HCT116 (cell line): ENCODE data around the gene UBE3B.

ENCODE experiments used
- CBX3 ChIP-seq: IDR thresholded peaks from 2 replicates; pipeline ENCODE4 v1.6.1; 2012; ENCODE audit warnings: low read depth
- ELF1 ChIP-seq: IDR thresholded peaks from 2 replicates; pipeline ENCODE4 v1.6.1; 2012; ENCODE audit warnings: low read depth, borderline replicate concordance
- EZH2 ChIP-seq: fragments of 200-600 bp; sonication (generic); IDR thresholded peaks from 2 replicates; pipeline ENCODE4 v1.6.1; 2017; ENCODE audit warnings: antibody characterized with exemption, mixed run types
- POLR2A ChIP-seq: IDR thresholded peaks from 2 replicates; pipeline ENCODE4 v1.7.0; 2011; ENCODE audit warnings: borderline replicate concordance; ENCODE audit not compliant: insufficient read depth, insufficient read length; ENCODE audit errors: extremely low read depth
- TF ChIP-seq, protein P1 (sequence below), 3 experiments: fragments of 200-600 bp in 1 of 3; sonication (generic) in 1 of 3; IDR thresholded peaks in 2 of 3; conservative IDR thresholded peaks in 1 of 3; 2 replicates each; pipeline ENCODE4 v1.5.1; 2012 to 2017; ENCODE audit warnings: low read depth in 2 of 3, low read length in 2 of 3, antibody characterized with exemption in 1 of 3, borderline replicate concordance in 1 of 3, control low read depth in 1 of 3, mild to moderate bottlenecking in 1 of 3, mixed read lengths in 1 of 3, mixed run types in 1 of 3, moderate library complexity in 1 of 3; ENCODE audit not compliant: insufficient read depth in 1 of 3
- TF ChIP-seq, protein P2 (sequence below): IDR thresholded peaks from 2 replicates; pipeline ENCODE4 v1.6.1; 2012
- TF ChIP-seq, protein P3 (sequence below): IDR thresholded peaks from 2 replicates; pipeline ENCODE4 v1.6.1; 2012; ENCODE audit warnings: low read depth
- TF ChIP-seq, protein P4 (sequence below): IDR thresholded peaks from 2 replicates; pipeline ENCODE4 v1.6.1; 2011; ENCODE audit warnings: mild to moderate bottlenecking, low read length, moderate library complexity; ENCODE audit not compliant: insufficient replicate concordance; ENCODE audit errors: extremely low read depth

DNA sequence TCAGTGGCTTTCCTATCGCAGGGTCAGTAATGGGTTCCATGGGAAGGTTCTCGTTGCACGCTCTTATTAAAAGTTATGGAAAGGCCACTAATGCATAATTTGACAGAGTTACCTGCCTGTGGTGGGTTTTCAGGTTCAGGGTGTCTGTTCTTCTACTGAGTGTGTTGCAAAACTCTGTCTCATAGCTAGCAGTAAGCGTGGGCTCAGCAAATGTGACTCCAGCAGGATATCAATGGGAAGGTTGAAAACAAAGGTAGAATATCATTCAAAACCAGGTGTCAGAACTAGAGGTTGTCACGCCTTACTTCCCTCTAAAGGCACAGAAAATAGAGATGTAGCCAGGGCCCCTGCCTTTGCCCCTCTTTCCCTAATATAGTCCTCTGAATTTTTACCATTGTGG, 24.9 kb downstream of the UBE3B start:
- no peak for TF ChIP-seq EZH2
- TF ChIP-seq, protein P1, sequence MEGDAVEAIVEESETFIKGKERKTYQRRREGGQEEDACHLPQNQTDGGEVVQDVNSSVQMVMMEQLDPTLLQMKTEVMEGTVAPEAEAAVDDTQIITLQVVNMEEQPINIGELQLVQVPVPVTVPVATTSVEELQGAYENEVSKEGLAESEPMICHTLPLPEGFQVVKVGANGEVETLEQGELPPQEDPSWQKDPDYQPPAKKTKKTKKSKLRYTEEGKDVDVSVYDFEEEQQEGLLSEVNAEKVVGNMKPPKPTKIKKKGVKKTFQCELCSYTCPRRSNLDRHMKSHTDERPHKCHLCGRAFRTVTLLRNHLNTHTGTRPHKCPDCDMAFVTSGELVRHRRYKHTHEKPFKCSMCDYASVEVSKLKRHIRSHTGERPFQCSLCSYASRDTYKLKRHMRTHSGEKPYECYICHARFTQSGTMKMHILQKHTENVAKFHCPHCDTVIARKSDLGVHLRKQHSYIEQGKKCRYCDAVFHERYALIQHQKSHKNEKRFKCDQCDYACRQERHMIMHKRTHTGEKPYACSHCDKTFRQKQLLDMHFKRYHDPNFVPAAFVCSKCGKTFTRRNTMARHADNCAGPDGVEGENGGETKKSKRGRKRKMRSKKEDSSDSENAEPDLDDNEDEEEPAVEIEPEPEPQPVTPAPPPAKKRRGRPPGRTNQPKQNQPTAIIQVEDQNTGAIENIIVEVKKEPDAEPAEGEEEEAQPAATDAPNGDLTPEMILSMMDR (IDR thresholded peaks at IDR 0.05 in 2 of 3, conservative IDR thresholded peaks at IDR 0.05 in 1 of 3; ENCODE audit: borderline replicate concordance in 1 of 3, insufficient read depth in 1 of 3, low read depth in 2 of 3, low read length in 2 of 3) = no peak
- TF ChIP-seq, protein P2, sequence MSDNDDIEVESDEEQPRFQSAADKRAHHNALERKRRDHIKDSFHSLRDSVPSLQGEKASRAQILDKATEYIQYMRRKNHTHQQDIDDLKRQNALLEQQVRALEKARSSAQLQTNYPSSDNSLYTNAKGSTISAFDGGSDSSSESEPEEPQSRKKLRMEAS = no peak
- no peak for TF ChIP-seq POLR2A
- TF ChIP-seq CBX3 = no peak
- TF ChIP-seq, protein P3, sequence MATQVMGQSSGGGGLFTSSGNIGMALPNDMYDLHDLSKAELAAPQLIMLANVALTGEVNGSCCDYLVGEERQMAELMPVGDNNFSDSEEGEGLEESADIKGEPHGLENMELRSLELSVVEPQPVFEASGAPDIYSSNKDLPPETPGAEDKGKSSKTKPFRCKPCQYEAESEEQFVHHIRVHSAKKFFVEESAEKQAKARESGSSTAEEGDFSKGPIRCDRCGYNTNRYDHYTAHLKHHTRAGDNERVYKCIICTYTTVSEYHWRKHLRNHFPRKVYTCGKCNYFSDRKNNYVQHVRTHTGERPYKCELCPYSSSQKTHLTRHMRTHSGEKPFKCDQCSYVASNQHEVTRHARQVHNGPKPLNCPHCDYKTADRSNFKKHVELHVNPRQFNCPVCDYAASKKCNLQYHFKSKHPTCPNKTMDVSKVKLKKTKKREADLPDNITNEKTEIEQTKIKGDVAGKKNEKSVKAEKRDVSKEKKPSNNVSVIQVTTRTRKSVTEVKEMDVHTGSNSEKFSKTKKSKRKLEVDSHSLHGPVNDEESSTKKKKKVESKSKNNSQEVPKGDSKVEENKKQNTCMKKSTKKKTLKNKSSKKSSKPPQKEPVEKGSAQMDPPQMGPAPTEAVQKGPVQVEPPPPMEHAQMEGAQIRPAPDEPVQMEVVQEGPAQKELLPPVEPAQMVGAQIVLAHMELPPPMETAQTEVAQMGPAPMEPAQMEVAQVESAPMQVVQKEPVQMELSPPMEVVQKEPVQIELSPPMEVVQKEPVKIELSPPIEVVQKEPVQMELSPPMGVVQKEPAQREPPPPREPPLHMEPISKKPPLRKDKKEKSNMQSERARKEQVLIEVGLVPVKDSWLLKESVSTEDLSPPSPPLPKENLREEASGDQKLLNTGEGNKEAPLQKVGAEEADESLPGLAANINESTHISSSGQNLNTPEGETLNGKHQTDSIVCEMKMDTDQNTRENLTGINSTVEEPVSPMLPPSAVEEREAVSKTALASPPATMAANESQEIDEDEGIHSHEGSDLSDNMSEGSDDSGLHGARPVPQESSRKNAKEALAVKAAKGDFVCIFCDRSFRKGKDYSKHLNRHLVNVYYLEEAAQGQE = no peak
- TF ChIP-seq ELF1 = no peak
- TF ChIP-seq, protein P4, sequence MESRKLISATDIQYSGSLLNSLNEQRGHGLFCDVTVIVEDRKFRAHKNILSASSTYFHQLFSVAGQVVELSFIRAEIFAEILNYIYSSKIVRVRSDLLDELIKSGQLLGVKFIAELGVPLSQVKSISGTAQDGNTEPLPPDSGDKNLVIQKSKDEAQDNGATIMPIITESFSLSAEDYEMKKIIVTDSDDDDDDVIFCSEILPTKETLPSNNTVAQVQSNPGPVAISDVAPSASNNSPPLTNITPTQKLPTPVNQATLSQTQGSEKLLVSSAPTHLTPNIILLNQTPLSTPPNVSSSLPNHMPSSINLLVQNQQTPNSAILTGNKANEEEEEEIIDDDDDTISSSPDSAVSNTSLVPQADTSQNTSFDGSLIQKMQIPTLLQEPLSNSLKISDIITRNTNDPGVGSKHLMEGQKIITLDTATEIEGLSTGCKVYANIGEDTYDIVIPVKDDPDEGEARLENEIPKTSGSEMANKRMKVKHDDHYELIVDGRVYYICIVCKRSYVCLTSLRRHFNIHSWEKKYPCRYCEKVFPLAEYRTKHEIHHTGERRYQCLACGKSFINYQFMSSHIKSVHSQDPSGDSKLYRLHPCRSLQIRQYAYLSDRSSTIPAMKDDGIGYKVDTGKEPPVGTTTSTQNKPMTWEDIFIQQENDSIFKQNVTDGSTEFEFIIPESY = no peak
